Left colon (tissue), 2 donors: ENCODE measurements around the gene LYPLAL1. TPM values are rescaled to one million over a fixed set of nuclear protein-coding genes. Genes with fewer than 3 reads are reported as not detected.
"Not testable (repeated sequence)": the region's sequence is repeated elsewhere in the genome, so short reads cannot be mapped to it uniquely, and the experiment has no call there.

Source experiments
- ATAC-seq: fragments of 200-7000 bp; cut with Tn5 transposase; one replicate; pipeline ENCODE4 v1.9.1; 2020; ENCODE audit warnings: mild to moderate bottlenecking, moderate library complexity
- DNase-seq, 2 donors: peaks; one replicate each; pipeline ENCODE4 v3.0.0-alpha.2; 2020
- intact Hi-C, 2 donors: fragments of 100-400 bp; cut with DNase I in 1 of 2; cut with micrococcal nuclease in 1 of 2; formaldehyde crosslinking; loops; one replicate each; pipeline versions ENCODE4 v1.11.2 to v1.14.0; 2022; cut with DNase I, micrococcal nuclease
- total RNA-seq, 2 donors: library from RNA; stranded (reverse); fragmentation: NEBNext Ultra II Directional; extraction: Animal tissue kit (Norgen Biotek cat#: 25700); gene quantifications; one replicate each; pipeline ENCODE4 v1.2.1, GENCODE V29; 2021
- donor health status: DM: no; HTN: no; CAD: no.
- donor health status: DM: yes; HTN: yes; CAD: no.

LYPLAL1 gene
- total RNA-seq, 2 donors from 2014 or later = 14.8 to 22.7 TPM

GRCh38 chr1:219189952-219190351 lies 16.3 kb downstream of the LYPLAL1 start:
- ATAC-seq = no peak
- intact Hi-C loops = no loop called here

GRCh38 chr1:219190605-219191004 lies 16.9 kb downstream of the LYPLAL1 start:
- no peak for ATAC-seq
- intact Hi-C loops = no loop called here
- DNase-seq = no peak

More at GRCh38 chr1:219189952-219190351, 16.3 kb downstream of the LYPLAL1 start:
- no peak for DNase-seq

GRCh38 chr1:219195833-219196232 lies 22.2 kb downstream of the LYPLAL1 start:
- ATAC-seq, intact Hi-C loops, DNase-seq: not testable (repeated sequence)

DNA sequence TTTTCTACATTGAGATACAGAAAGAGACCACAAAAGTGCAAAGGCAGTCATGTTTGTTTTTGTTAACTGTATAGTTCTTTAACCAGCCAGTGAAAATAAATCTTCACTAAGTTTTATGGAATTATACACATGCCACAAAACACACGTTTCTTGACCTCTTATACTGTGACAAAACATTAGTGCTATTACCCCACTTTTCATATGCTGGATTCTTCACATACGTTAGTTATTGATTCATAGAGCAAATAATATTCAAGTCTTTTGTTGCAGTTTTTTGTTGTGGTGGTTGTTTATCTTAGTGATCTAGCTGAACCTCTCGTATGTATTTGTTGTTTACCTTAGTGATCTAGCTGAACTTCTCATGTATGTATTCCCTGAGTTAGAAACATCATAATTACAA lies 28.0 kb downstream of the LYPLAL1 start:
- no peak for ATAC-seq
- DNase-seq = no peak
- intact Hi-C loops = no loop called here

DNA sequence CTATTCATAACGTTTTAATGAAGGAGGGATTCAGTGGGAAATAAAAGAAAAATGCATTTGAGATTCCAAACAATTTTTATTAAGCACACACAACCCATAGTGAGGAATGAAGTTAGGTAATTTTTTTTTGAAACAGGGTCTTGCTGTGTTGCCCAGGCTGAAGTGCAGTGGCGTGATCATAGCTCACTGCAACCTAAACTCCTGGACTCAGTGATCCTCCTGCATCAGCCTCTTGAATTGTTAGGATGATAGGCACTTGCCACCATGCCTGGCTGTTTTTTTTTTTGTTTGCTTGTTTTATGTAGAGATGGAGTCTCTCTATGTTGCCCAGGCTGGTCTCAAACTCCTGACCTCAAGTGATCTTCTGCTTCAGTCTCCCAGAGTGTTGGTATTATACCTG lies 28.9 kb downstream of the LYPLAL1 start:
- intact Hi-C loops = no loop called here
- no peak for DNase-seq
- no peak for ATAC-seq

DNA sequence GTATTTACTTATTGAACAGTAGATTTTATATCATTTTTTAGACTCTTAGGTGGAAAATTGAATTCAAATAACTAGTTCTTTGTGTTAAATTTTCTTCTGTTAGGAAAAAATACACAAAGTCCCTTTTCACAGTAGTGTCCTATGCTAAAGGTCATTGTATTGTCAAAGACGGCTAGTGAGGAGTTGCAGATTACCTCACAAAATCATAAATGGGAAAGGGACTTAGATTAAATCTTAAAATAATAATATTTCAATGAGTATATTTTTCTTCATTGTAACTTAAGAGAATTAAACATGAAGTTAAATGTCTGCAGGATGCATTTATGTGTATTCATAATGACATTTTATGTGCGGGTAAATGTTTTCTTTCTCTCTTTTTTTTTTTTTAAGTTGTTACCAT lies 32.7 kb downstream of the LYPLAL1 start:
- intact Hi-C loops = no loop called here

DNA sequence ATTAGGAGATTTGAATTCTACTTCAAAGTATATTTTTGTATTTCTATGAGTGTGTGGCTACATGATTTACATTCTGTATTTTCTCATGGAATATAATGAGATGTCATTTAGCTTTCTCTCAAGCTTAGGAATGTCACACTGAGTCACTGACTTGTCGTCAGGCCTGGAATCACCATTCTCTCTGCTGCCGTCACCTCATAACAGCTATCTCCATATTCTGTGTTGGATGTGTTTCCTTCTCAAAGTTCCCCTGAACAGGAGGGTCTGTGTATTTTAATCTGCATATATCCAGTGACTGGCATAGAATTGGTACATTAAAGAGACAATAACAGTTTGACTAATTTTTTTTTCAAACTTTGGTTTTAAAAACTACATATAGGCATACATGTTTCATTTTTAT lies 35.9 kb downstream of the LYPLAL1 start:
- no peak for ATAC-seq
- DNase-seq = no peak
- intact Hi-C loops = no loop called here

More for the DNA sequence above, 32.7 kb downstream of the LYPLAL1 start:
- DNase-seq (no peak), ATAC-seq (no peak)

GRCh38 chr1:219210067-219210466 lies 36.4 kb downstream of the LYPLAL1 start:
- no peak for ATAC-seq
- no peak for DNase-seq
- intact Hi-C loops = no loop called here

DNA sequence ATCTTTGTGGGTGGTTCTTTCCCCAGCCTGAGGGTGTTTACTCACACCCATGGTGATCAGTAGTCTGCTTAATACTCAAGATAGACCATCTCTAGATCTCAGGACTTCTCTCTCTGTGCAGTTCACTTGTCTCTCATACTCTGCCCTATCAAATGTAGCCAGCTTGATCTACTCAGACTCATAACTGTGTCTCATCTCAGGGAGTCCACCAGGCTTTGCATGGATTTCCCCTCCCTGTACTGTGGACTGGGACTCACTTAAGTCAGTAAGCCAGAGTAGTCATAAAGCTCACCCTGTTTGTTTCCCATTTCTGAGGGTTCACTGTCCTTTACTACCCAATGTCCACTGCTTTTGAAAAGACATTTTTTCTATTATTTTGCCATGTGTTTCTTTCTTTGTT lies 41.8 kb downstream of the LYPLAL1 start:
- intact Hi-C loops = no loop called here
- DNase-seq (no peak), ATAC-seq (no peak)

- DNase-seq = no peak
- intact Hi-C loops = no loop called here
- ATAC-seq = no peak
These were observed 47.3 kb downstream of the LYPLAL1 start for GRCh38 chr1:219220945-219221344.

- ATAC-seq = no peak
- intact Hi-C loops = no loop called here
- no peak for DNase-seq
These were observed 49.8 kb downstream of the LYPLAL1 start for GRCh38 chr1:219223496-219223895.

DNA sequence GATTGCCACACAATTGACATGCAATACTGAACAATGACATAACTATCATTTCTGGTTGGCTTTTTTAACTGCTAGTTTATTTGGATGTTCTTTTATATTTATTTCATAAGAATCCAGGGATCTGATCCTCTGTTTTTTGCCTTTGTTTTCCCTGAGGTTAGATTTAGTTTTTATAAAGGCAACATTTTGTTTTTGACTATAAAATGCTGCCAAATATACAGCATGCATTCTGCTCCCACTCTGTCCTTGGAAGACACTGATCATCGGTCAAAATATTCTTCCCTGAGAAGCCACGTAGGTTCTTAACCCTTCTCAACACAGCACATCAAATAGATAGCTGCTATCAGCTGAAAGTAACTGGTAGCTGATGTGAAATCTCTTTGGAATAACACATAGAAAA lies 52.5 kb downstream of the LYPLAL1 start:
- intact Hi-C loops = no loop called here

DNA sequence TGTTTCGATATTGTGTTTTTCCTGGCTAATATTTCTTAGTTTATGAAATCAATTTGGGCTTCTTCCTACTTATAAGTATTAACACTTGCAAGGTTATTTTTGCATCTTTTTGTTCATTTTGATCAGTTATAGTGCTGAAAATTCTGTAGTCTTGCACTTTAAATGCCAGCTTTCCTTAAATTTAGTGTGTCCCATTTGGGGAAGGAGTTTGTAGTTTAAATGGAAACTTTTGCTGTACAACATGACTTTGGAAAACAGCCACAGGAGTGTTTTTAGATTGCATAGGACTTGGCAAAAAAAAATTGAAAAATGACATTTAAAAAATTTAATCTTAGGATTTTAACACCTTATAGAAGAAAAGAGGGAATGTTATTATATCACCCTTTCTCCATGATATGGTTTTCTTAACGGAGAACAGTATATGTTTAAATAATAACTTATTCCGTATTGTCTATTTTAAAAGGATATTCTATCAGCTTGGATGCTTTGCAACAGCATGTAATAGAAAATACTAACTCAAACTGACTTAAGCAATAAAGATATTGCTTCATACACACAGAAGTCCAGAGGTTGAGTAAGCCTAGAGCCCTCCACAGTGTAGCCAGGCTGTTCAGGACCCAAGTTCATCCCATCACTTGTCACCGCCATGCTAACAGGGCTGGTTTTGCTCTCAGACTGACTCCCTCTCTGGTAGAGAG lies 53.8 kb downstream of the LYPLAL1 start:
- DNase-seq (no peak), ATAC-seq (no peak)
- intact Hi-C loops = no loop called here

More for the DNA sequence above, 52.5 kb downstream of the LYPLAL1 start:
- ATAC-seq (no peak), DNase-seq (no peak)

DNA sequence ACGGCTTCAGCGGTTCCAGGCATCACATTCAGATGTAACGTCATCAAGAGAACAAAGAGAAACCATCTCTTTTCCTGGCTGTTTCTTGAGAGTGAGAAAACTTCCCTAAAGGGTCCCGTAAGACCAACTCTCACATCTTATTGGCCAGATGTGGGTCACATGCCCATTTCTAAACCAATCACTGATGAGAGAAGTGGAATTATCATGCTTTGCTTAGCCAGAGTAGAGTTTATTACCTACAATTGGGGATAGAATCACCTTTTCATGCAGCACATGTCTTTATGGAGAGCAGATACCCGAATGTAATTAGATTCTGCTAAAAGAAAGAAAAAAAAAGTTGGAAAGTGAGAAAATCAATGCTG lies 54.4 kb downstream of the LYPLAL1 start:
- intact Hi-C loops = no loop called here
- DNase-seq (no peak), ATAC-seq (no peak)

- ATAC-seq (no peak), DNase-seq (no peak)
- intact Hi-C loops = no loop called here
These were observed 59.2 kb downstream of the LYPLAL1 start for GRCh38 chr1:219232890-219233289.

DNA sequence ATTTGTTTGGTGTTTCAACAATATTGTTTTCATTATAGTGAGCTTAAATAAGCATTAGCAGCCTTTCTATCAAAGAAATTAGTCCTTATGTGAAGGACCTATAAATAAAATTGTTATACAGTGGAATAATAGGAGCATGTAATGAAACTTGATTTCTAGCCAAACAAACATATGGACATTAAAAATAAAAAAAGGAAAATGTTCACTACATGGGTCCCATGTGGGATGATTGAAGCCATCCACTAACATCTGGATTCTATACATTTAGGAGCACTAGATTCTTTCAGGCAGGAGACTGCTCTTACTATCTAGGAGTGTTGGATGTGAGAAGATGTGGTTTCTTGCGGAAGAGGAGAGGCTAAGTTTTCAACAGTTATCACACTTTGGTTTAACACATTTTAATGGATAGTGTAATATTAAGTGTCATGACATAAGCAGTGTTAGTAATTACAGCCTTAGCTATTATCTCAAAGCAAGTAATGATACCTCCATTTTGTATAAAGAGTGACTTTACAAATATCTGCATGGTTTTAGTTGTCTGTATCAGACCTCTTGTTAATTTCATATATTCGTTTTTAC lies 62.3 kb downstream of the LYPLAL1 start:
- ATAC-seq = no peak

GRCh38 chr1:219236933-219237610 lies 63.4 kb downstream of the LYPLAL1 start:
- DNase-seq (no peak), ATAC-seq (no peak)
- intact Hi-C loops = no loop called here

More for the DNA sequence above, 62.3 kb downstream of the LYPLAL1 start:
- no peak for DNase-seq
- intact Hi-C loops = no loop called here

- intact Hi-C loops = no loop called here
- ATAC-seq (no peak), DNase-seq (no peak)
These were observed 65.8 kb downstream of the LYPLAL1 start for GRCh38 chr1:219239518-219239917.

DNA sequence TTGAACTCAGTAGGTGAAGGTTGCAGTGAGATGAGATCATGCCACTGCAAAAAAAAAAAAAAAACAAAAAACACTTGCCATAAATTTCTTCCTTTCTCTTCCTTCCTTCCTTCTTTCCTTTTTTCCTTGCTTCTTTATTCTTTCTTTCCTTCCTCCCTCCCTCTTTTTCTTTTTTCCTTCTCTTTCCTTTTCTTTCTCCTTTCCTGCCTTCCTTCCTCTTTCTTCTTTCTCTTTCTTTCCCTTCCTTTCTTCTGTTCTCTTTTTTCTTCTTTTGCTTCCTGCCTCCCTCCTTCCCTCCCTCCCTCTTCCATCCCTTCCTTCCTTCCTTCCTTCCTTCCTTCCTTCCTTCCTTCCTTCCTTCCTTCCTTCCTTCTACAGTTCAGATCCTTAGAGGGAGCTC lies 71.2 kb downstream of the LYPLAL1 start:
- DNase-seq = no peak
- no peak for ATAC-seq
- intact Hi-C loops = no loop called here

DNA sequence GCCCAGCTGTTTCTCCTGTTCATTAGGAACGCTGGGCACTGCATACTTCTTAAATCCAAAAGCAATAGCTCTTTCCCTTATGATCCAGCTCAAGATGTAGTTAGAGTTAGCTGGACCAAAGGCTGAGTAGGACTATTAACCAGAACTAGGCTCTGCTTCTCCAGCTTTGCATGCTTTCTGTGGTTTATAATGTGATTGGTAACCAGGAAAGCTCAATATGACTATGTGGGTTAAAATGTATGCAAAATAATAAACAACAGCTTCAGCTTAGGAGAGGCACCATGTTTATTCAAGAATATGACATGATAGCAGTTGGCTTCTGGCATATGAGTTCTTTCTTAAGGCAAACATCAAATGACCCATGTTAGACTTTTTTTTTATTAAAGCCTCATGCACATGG lies 73.8 kb downstream of the LYPLAL1 start:
- intact Hi-C loops = no loop called here
- ATAC-seq (no peak), DNase-seq (no peak)
